NCI-H1048 (cell line): ENCODE measurements around the gene FDPS.
"Not testable (repeated sequence)": the region's sequence is repeated elsewhere in the genome, so short reads cannot be mapped to it uniquely, and the experiment has no call there.

Source experiments
- DNase-seq: peaks from one replicate; lab custom pipeline; 2025; lab: John Stamatoyannopoulos, UW

Gene FDPS

DNA sequence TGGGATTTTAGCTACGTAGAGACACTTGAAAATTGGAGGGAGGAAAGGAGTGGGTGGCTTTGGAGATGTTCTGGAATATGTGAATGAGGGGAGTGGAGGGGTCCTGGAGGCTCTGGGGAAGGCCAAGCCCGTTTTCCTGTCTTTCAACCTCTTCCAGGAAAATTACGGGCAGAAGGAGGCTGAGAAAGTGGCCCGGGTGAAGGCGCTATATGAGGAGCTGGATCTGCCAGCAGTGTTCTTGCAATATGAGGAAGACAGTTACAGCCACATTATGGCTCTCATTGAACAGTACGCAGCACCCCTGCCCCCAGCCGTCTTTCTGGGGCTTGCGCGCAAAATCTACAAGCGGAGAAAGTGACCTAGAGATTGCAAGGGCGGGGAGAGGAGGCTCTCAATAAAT lies 11.6 kb downstream of the FDPS start:
- DNase-seq = no peak

DNA sequence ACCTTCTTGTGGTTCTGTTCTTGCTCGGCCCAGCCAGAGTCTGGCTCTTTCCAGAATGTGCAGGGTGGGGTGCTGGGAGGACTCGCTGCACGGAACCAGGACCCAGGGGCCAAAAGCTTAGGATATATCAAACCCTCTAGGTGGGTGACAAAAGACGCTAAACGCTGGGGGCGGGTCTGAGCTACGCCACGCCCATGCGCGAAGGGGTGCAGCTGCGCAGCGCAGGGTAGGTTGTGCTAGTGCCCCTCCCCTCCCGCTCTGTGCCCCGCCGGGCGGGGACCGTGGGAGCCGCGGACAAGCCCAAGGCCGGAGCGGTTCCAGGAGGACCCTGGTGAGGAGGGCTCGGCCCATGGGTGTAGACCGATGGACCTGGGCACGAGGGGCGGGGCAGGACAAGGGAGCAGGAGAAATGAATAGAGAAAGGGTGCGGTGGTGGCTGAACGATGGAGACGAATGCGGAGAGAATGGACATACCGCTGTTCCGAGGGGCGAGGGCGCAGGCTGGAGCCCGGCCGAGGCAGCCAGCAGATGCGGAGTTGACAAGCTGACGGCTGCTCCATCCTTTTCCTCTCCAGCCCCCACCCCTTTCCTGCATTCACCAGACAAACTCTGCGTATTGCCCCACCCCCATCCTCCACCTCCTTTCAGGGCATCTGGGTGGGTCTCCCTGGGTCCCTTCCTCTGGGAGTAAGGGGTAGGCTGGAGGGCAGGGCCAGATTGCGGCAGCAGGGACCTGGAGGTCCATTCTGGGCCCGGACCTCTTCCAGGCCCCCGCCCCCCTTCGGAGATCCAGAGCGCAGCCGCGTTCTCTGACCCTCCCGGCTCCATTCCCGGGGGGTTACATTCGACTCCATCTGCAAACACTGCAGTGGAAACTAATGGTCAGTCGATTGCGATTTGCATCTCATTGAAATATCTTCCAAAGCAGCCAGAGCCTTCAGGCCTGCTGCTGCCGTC lies 12.3 kb downstream of the FDPS start, which contains the start of gene RUSC1:
Gene RUSC1 (plus strand): TSS at position 234 of the 957 bp plus-strand sequence. CDS start 880 bp downstream, outside the sequence.
- no peak for DNase-seq

DNA sequence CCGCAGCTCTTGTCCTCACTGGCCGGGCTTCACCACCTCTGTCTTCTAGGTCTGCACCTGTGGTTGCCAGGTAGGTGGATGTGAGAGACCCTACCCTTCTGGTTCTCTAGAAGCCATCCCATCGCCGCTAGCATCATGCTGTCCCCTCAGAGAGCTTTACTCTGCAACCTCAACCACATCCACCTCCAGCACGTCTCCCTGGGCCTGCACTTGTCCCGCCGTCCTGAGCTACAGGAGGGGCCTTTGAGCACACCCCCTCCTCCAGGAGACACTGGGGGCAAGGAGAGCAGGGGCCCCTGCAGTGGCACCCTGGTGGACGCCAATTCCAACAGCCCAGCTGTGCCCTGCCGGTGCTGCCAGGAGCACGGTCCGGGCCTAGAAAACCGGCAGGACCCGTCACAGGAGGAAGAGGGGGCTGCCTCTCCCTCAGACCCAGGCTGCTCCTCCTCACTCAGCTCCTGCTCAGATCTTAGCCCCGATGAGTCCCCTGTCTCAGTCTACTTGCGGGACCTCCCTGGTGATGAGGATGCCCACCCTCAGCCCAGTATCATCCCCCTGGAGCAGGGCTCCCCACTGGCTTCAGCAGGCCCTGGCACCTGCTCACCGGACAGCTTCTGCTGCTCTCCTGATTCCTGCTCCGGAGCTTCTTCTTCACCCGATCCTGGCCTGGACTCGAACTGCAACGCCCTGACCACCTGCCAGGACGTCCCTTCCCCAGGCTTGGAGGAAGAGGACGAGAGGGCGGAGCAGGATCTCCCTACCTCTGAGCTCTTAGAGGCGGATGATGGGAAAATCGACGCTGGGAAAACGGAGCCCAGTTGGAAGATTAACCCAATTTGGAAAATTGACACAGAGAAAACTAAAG lies 13.2 kb downstream of the FDPS start:
- no peak for DNase-seq

DNA sequence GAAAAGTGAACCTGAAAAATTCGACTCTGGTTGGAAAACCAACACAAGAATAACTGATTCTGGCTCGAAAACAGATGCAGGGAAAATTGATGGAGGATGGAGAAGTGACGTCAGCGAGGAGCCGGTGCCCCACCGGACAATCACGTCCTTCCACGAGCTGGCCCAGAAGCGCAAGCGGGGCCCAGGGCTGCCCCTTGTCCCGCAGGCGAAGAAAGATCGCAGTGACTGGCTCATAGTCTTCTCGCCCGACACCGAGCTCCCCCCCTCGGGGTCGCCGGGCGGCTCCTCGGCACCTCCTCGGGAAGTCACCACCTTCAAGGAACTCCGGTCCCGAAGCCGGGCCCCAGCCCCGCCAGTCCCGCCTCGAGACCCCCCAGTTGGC lies 13.9 kb downstream of the FDPS start:
- no peak for DNase-seq

DNA sequence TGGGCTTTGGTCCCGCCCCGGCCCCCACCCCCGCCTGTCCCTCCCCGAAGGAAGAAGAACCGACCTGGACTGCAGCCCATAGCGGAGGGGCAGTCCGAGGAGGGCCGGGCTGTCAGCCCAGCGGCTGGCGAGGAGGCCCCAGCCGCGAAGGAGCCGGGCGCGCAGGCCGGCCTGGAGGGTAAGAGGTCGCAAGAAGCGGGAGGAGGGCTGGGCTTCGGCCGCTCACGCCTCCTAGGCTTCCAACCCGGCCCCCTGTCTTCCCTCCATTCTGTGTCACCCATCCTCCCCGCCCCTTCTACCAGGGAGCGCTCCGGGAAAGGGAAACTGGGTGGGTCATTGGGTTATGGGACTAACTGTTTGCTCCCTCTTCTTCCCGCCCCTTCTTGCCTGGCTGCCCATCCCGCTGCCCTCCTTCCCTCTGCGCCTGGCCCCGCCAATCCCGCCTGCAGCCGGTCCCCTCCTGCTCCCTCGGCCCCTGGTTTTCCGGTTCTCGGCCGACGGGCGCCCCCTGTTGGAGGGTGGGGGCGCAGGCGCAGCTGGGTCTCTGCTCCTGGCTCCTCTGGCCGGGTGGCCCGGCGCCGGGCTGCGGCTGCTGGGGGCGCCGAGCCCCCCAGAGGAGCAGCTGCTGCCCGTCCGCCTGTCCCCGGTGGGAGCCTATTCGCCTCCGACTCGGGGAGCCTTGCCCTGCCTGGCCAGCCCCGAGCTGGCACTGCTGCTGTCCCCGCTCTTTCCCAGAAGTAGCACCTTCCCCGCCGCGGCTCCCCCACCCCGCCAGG lies 14.5 kb downstream of the FDPS start:
- peak; percentile 81 for DNase-seq

DNA sequence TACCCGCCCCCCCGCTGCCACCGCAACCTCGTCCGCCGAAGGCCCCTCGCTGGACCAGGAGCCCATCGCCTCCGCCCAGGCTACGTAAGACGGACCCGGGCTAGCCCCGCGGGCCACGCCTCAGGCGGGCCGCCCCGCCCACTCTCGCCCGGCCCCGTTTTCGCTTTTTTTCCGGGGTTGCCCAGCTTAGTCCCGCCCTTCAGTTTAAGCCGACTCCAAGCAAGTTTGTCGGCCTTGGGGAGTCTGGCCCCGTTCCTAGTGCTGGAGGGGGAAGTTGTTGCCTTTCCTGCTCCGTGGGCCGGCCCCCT lies 15.0 kb downstream of the FDPS start:
- DNase-seq = peak; percentile 78

DNA sequence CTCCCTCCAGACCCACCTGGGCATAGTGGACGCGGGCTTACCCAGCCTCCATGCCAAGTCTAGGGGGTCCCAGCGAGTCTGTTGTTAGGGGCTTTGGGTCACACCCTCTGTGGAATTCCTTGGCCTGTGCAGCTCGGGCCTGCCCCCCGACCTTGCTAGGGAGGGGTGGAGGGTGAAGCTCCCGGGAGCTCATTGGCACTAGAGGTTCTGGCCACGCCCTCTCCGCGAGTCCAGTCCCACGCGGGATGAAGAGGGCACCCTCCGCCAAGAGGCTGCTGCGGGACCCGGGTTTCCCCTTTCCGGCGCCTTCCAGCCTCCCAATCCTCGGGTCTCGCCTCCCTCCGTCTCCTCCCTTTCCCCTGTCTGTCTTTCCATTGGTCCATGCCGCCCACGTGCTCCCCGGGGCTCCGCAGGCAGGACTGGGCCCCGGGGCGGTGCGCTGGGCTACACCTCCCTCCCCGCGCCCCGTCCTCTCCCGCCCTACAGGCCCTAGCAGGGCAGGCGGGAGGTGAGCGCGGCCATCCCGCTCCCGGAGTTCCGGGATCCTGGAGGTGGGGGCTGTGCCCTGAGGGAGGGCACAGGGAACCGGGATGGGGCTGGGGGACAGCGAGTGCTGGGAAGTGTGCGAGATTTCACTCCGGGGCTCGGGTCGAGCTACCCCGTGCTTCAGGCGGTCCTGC lies 15.5 kb downstream of the FDPS start:
- peak; percentile 95 for DNase-seq

DNA sequence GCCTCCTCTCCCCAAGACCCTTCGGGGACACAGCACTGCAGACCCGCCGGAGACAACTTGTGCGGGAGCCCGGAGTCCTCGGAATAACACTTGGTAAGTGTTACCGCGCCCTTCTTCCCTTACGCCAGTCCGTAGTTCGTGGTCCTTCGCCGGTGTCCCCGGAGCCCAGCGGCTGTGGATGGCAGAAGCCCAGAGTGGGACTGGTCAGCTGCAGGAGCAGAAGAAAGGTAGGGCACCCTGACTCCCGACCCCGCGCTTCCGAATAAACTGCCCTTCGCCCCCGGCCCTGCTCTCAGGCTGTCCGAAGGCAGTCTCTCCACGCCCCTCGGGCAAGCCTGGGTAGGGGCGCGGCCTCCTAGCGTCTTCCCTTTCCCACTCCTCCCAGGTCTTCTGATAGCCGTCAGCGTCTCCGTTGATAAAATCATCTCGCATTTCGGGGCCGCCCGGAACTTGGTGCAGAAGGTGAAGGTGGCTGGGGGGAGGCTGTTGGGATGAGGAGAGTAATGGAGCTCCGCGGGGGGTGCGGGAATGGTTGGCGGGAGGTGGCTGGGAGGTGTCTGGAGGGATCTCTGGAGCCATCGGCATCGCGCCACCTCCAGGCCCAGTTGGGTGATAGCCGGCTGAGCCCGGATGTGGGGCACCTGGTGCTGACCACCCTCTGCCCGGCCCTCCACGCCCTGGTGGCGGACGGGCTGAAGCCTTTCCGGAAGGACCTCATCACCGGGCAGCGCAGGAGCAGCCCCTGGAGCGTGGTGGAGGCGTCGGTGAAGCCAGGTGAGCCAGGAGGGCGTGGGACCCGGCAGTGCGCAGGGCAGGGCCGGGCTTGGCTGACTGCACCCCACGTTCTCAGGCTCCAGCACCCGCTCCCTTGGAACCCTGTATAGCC lies 16.3 kb downstream of the FDPS start:
- no peak for DNase-seq

DNA sequence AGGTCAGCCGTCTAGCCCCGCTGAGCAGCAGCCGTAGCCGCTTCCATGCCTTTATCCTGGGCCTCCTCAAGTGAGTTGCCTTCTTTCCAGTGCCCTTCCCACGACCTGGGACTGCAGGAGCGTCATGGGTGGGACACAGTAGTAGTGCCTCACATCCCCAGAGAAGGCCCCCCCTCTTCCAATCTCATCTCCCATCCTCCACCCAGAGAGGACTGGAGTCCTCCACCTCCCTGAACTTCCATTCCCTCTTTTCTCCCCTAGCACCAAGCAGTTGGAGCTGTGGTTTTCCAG lies 16.9 kb downstream of the FDPS start:
- no peak for DNase-seq

DNA sequence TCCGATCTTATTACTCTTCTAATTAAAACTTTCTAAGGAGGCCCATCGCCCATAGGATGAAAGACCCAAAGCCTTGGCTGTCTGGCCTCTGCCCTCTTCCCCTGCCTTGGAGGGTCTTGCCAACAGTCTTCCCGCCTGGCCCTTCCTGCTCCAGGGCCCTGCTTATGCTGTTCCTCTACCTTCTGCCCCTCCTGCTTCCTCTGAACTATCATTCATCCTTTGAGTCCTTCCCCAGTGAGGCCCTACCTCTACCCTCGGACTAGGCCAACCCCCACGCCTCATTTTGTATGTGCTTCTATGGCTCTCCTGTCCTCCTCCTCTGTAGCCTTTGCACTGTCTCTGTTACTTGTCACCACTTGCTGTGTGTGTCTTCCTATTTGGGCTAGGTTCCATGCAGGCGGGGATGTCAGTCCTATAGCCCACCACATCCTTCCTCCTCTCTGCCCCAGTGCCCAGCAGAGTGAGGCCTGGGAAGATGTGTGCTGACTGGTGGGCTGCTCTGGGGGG lies 17.4 kb downstream of the FDPS start:
- DNase-seq = no peak

DNA sequence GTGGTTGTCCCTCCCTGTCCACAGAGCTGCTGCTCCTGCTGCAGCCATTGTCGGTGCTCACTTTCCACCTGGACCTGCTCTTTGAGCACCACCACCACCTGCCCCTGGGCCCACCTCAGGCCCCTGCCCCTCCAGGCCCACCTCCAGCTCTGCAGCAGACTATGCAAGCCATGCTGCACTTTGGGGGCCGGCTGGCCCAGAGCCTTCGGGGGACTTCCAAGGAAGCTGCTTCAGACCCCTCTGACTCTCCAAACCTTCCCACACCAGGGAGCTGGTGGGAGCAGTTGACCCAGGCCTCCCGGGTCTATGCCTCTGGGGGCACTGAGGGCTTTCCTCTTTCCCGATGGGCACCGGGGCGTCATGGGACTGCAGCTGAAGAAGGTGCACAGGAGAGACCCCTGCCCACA lies 18.0 kb downstream of the FDPS start:
- no peak for DNase-seq

DNA sequence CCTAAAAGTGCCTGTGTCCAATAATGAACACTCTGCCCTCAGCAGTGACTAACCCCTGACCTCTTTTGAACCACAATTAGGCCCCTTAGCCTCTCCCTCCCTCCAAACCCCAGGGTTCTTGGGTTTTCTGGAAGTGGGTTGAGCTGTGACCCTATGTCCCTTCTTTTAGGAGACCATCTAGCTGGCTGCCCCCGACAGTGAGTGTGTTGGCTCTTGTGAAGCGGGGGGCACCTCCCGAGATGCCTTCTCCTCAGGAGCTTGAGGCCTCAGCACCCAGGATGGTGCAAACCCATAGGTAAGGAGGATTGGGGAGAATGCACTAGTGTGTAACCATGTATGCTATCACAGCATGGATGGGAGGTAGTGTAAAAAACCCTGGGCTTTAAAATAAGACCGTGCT lies 19.3 kb downstream of the FDPS start:
- DNase-seq = no peak

DNA sequence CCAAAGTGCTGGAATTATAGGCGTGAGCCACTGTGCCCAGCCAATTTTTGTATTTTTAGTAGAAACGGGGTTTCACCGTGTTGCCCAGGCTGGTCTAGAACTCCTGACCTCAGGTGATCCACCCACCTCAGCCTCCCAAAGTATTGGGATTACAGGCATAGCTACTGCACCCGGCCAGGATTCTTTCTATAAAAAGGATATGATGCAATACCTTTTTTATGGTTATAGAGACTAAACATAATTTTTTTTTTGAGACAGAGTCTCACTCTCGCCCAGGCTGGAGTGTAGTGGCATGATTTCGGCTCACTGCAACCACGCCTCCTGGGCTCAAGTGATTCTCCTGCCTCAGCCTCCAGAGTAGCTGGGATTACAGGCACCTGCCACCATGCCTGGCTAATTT lies 20.2 kb downstream of the FDPS start:
- DNase-seq = not testable (repeated sequence)

DNA sequence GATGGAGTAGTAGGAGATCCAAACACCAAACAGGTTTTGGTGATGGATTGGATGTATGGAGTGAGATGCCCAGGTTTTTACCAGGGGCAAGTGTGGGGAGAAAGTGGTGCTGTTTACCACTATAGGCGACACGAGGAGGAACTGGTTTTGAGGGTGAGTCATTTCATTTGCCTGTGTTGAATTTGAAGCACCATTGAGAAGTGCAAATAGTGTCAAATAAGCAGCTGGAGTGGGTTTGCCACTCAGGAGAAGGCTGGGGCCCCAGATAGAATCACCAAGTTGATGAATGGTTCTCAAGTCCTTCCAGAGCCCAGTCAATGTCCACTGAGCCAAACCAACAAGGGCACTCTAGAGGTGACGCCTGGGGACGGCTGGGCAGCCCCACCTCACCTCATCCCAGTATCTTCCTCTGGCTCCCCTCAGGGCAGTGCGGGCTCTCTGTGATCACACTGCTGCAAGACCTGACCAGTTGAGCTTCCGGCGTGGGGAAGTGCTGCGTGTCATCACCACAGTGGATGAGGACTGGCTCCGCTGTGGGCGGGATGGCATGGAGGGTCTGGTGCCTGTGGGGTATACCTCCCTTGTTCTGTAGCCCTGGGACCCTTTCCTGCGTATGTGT lies 21.4 kb downstream of the FDPS start:
- DNase-seq = no peak

DNA sequence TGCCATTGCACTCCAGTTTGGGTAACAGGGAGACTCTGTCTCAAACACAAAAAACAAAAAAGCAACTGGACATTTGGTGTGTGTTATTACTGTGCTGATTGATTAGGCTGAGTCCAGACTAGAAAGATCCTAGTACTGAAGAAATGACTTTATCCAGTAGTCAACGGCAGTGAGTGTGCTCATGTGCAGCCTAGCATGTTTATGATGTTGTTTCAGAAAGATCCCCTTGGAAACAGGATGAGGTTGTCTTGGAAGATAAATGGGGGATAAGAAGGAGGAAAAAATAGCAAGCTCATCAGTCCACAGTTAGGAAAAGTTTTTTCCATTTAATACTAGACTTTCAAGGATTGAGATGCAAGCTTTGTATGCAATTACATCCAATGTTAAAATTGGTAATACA lies 26.3 kb downstream of the FDPS start:
- DNase-seq = no peak

DNA sequence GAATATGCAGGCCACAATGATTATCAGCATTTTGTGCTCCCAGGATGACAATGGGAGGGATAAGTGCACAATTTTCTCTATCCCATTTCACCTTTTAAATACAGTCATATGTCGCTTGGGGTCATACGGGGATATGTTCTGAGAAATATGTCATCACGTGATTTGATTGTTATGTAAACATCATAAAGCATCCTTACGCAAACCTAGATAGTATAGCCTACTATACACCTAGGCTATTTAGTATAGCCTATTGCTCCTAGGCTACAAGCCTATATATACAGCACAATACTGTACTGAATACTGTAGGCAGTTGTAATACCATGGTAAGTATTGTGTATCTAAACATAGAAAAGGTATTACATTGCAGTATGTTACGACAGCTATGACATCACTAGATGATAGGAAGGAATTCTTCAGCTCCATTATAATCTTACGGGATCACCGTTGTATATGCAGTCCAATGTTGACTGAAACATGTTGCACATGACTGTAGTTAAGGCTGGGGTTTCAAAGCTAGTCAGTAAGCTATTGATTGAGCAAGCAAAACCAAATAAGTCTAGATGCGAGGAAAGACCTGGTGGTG lies 30.9 kb downstream of the FDPS start:
- no peak for DNase-seq

DNA sequence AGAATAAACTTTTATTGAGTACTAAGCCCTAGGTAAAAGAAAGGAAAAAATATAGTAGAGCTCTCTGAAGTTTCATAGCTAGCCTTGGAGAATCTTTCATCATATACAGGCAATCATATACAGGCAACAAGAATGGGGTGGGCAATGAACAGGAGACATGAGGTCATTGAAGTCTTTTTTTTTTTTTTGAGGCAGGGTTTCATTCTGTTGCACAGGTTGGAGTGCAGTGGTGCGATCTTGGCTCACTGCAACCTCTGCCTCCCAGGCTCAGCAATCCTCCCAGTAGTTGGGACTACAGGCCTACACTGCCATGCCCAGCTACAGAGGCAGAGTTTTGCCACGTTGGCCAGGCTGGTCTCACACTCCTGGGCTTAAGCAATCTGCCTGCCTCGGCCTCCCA lies 34.2 kb downstream of the FDPS start:
- no peak for DNase-seq

DNA sequence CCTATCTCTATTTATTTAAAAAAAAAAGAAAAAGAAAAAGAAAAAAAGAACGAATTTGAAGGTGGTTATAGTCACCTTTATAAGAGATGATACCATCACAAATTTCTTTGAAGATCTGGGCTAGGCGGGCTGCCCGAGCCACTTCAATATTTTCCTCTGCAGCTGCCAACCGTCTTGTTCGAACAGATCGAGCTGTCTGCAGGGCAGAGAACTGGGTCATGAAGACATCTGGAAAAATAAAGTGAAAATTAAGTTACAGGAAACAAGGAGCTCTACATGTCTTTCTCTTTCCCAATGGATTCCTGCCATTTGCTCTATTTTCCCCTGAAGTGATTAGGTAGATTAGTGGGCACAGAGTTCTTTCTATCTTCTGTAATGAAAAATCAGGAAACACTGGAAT lies 44.0 kb downstream of the FDPS start:
- no peak for DNase-seq

DNA sequence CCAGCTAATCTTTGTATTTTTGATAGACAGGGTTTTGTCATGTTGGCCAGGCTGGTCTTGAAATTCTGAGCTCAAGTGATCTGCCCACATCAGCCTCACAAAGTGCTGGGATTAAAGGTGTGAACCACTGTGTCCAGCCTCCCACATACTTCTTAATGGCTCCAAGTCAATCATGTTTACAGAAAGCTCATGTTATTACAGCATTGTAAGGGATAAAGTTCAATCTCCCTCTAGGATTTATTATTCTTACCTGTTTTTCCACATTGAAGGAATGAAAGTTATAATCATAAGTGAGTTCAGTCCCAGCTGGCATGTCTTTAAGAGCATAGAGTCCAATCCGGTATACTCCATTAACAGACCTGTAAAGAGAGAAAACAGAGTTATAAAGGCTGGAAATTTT lies 51.4 kb downstream of the FDPS start:
- no peak for DNase-seq
